Neuron (in vitro differentiated cells): ENCODE data around the gene MYOC.
"Not testable (repeated sequence)": the region's sequence is repeated elsewhere in the genome, so short reads cannot be mapped to it uniquely, and the experiment has no call there.

Experiments
- H2AFZ ChIP-seq: one replicate; pipeline ENCODE4 v1.6.1; 2013; ENCODE audit warnings: low read depth, mild to moderate bottlenecking, inconsistent platforms, low read length, moderate library complexity
- H3K27me3 ChIP-seq: one replicate; pipeline ENCODE4 v1.6.1; 2013; ENCODE audit warnings: low read length; ENCODE audit not compliant: insufficient read depth
- H3K36me3 ChIP-seq: one replicate; pipeline ENCODE4 v1.6.1; 2013; ENCODE audit warnings: low read length; ENCODE audit not compliant: insufficient read depth
- H3K4me1 ChIP-seq: one replicate; pipeline ENCODE4 v1.6.1; 2013; ENCODE audit warnings: low read length; ENCODE audit not compliant: insufficient read depth
- H3K4me3 ChIP-seq: 2 replicates; pipeline ENCODE4 v1.5.1; 2013; ENCODE audit warnings: mild to moderate bottlenecking, low read length, moderate library complexity
- H3K9me3 ChIP-seq: one replicate; pipeline ENCODE4 v1.6.1; 2013; ENCODE audit warnings: low read length

Gene MYOC

GRCh38 chr1:171663854-171664575 is 11.5 kb upstream of the MYOC start:
- H2AFZ ChIP-seq, result no peak overlapping the region
- no peaks in the 10 kb centered on the region for H3K9me3 ChIP-seq
- no peaks in the 10 kb centered on the region for H3K36me3 ChIP-seq
- H3K4me1 ChIP-seq, result peaks cover 3% of the 10 kb centered on the region
- peaks cover 7% of the 10 kb centered on the region for H3K27me3 ChIP-seq
- no peak overlapping the region for H3K4me3 ChIP-seq

GRCh38 chr1:171663036-171663853 is 10.8 kb upstream of the MYOC start:
- H3K4me3 ChIP-seq, result no peak overlapping the region
- H3K36me3 ChIP-seq, result no peaks in the 10 kb centered on the region
- H3K27me3 ChIP-seq, result peaks cover 7% of the 10 kb centered on the region
- H3K4me1 ChIP-seq, result peaks cover 3% of the 10 kb centered on the region
- no peak overlapping the region for H2AFZ ChIP-seq
- no peaks in the 10 kb centered on the region for H3K9me3 ChIP-seq

- H3K27me3 ChIP-seq, result peaks cover 7% of the 10 kb centered on the region
- no peak overlapping the region for H2AFZ ChIP-seq
- H3K4me1 ChIP-seq, result peaks cover 3% of the 10 kb centered on the region
- no peaks in the 10 kb centered on the region for H3K36me3 ChIP-seq
- H3K9me3 ChIP-seq, result no peaks in the 10 kb centered on the region
- H3K4me3 ChIP-seq, result no peak overlapping the region
Observed at GRCh38 chr1:171661076-171661650, 8.7 kb upstream of the MYOC start.

GRCh38 chr1:171656206-171656605 is 3.7 kb upstream of the MYOC start:
- H2AFZ ChIP-seq, H3K4me1 ChIP-seq, H3K4me3 ChIP-seq, H3K36me3 ChIP-seq, H3K27me3 ChIP-seq, H3K9me3 ChIP-seq: not testable (repeated sequence)

- Histone ChIP-seq H3K4me1 (no peaks in the 10 kb centered on the region), H3K36me3 (no peaks in the 10 kb centered on the region), H3K4me3 (no peak overlapping the region), H2AFZ (no peak overlapping the region), H3K27me3 (peaks cover 4% of the 10 kb centered on the region), H3K9me3 (no peaks in the 10 kb centered on the region)
Observed at GRCh38 chr1:171655746-171656116, 3.2 kb upstream of the MYOC start.

GRCh38 chr1:171654942-171655745 is 2.7 kb upstream of the MYOC start:
- Histone ChIP-seq H3K4me3 (no peak overlapping the region), H3K27me3 (peaks cover 4% of the 10 kb centered on the region), H2AFZ (no peak overlapping the region), H3K4me1 (no peaks in the 10 kb centered on the region), H3K9me3 (no peaks in the 10 kb centered on the region), H3K36me3 (no peaks in the 10 kb centered on the region)

- Histone ChIP-seq H3K4me3 (no peak overlapping the region), H3K4me1 (no peaks in the 10 kb centered on the region), H3K9me3 (no peaks in the 10 kb centered on the region), H3K36me3 (no peaks in the 10 kb centered on the region), H3K27me3 (peaks cover 4% of the 10 kb centered on the region), H2AFZ (no peak overlapping the region)
Observed at GRCh38 chr1:171654201-171654941, 1.9 kb upstream of the MYOC start.

- Histone ChIP-seq H3K9me3 (no peaks in the 10 kb centered on the region), H2AFZ (no peak overlapping the region), H3K27me3 (peaks cover 4% of the 10 kb centered on the region), H3K4me3 (no peak overlapping the region), H3K36me3 (no peaks in the 10 kb centered on the region), H3K4me1 (no peaks in the 10 kb centered on the region)
Observed at GRCh38 chr1:171653796-171654195, 1.3 kb upstream of the MYOC start.

- no peaks in the 10 kb centered on the region for H3K9me3 ChIP-seq
- H3K27me3 ChIP-seq, result peaks cover 3% of the 10 kb centered on the region
- H3K36me3 ChIP-seq, result no peaks in the 10 kb centered on the region
- H3K4me3 ChIP-seq, result no peak overlapping the region
- H3K4me1 ChIP-seq, result no peaks in the 10 kb centered on the region
- H2AFZ ChIP-seq, result no peak overlapping the region
Observed at GRCh38 chr1:171646249-171646560, 6.3 kb downstream of the MYOC start.

- Histone ChIP-seq H3K36me3 (no peaks in the 10 kb centered on the region), H3K9me3 (no peaks in the 10 kb centered on the region), H3K27me3 (peaks cover 3% of the 10 kb centered on the region), H3K4me3 (no peak overlapping the region), H3K4me1 (no peaks in the 10 kb centered on the region), H2AFZ (no peak overlapping the region)
Observed at GRCh38 chr1:171645553-171646248, 6.8 kb downstream of the MYOC start.

- Histone ChIP-seq H3K9me3 (no peaks in the 10 kb centered on the region), H3K27me3 (peaks cover 3% of the 10 kb centered on the region), H2AFZ (no peak overlapping the region), H3K36me3 (no peaks in the 10 kb centered on the region), H3K4me1 (no peaks in the 10 kb centered on the region), H3K4me3 (no peak overlapping the region)
Observed at GRCh38 chr1:171644805-171645483, 7.5 kb downstream of the MYOC start.

GRCh38 chr1:171643156-171643555 is 9.3 kb downstream of the MYOC start:
- H3K9me3 ChIP-seq, result no peaks in the 10 kb centered on the region
- H2AFZ ChIP-seq, result no peak overlapping the region
- H3K36me3 ChIP-seq, result no peaks in the 10 kb centered on the region
- H3K4me1 ChIP-seq, result no peaks in the 10 kb centered on the region
- peaks cover 3% of the 10 kb centered on the region for H3K27me3 ChIP-seq
- H3K4me3 ChIP-seq, result no peak overlapping the region
